DND-41 (cell line): ENCODE data around the gene RASGRF1.

Experiments
- ATAC-seq: fragments of 200-7000 bp; cut with Tn5 transposase; 3 replicates; pipeline ENCODE4 v1.9.1; 2021; ENCODE audit warnings: low read depth; ENCODE audit not compliant: insufficient read depth
- DNase-seq: peaks from one replicate; pipeline ENCODE4 v3.0.0-alpha.2; 2020
- H2AFZ ChIP-seq: 2 replicates; pipeline ENCODE4 v1.6.0; 2012; ENCODE audit warnings: low read depth, low read length
- H3K27ac ChIP-seq: 2 replicates; pipeline ENCODE4 v1.5.1; 2012; ENCODE audit warnings: low read length, inconsistent platforms
- H3K27me3 ChIP-seq: fragments of 200-600 bp; sonication (generic); 2 replicates; pipeline ENCODE4 v1.6.0; 2012; ENCODE audit warnings: low read length, mild to moderate bottlenecking, inconsistent platforms; ENCODE audit not compliant: insufficient read depth, poor library complexity
- H3K36me3 ChIP-seq: 2 replicates; pipeline ENCODE4 v1.5.1; 2012; ENCODE audit warnings: low read length, inconsistent platforms; ENCODE audit not compliant: insufficient read depth
- H3K4me1 ChIP-seq: 2 replicates; pipeline ENCODE4 v1.5.1; 2012; ENCODE audit warnings: mild to moderate bottlenecking, low read length; ENCODE audit not compliant: insufficient read depth
- H3K4me2 ChIP-seq: 2 replicates; pipeline ENCODE4 v1.6.0; 2012; ENCODE audit warnings: mild to moderate bottlenecking, moderate library complexity, low read length, inconsistent platforms; ENCODE audit not compliant: insufficient read depth
- H3K4me3 ChIP-seq, 2 experiments: fragments of 200-600 bp in 1 of 2; shearing (Covaris generic) in 1 of 2; 2 replicates each; pipeline ENCODE4 v1.5.1; 2012 to 2016; ENCODE audit warnings: inconsistent platforms in 2 of 2, low read length in 2 of 2, mild to moderate bottlenecking in 2 of 2, low read depth in 1 of 2, moderate library complexity in 1 of 2
- H3K79me2 ChIP-seq: 2 replicates; pipeline ENCODE4 v1.6.0; 2012; ENCODE audit warnings: low read length, inconsistent platforms; ENCODE audit not compliant: insufficient read depth
- H3K9ac ChIP-seq: 2 replicates; pipeline ENCODE4 v1.6.0; 2012; ENCODE audit warnings: low read depth, mild to moderate bottlenecking, inconsistent platforms, low read length, moderate library complexity
- H3K9me3 ChIP-seq: 2 replicates; pipeline ENCODE4 v1.5.1; 2012; ENCODE audit warnings: low read length, moderate library complexity, mild to moderate bottlenecking, inconsistent platforms; ENCODE audit not compliant: insufficient read depth, severe bottlenecking
- H4K20me1 ChIP-seq: 2 replicates; pipeline ENCODE4 v1.6.0; 2012; ENCODE audit warnings: low read length; ENCODE audit not compliant: insufficient read depth
- CTCF ChIP-seq: IDR thresholded peaks from 2 replicates; pipeline ENCODE4 v1.5.1; 2012; ENCODE audit warnings: borderline replicate concordance, low read length, moderate library complexity, mild to moderate bottlenecking; ENCODE audit not compliant: poor library complexity, severe bottlenecking; ENCODE audit errors: extremely low read depth
- EZH2 ChIP-seq: IDR thresholded peaks from 3 replicates; pipeline ENCODE4 v1.6.1; 2012; ENCODE audit warnings: borderline replicate concordance, low read depth, mild to moderate bottlenecking, moderate library complexity, low read length, inconsistent platforms; ENCODE audit not compliant: severe bottlenecking

The RASGRF1 gene

GRCh38 chr15:79016527-79017170 lies 73.9 kb downstream of the RASGRF1 start:
- no peak for ATAC-seq
- Histone ChIP-seq H3K4me2 (no peak overlapping the region), H3K79me2 (no peaks in the 10 kb centered on the region), H3K27ac (no peak overlapping the region), H3K36me3 (no peaks in the 10 kb centered on the region), H2AFZ (no peak overlapping the region), H3K9me3 (no peaks in the 10 kb centered on the region), H4K20me1 (no peaks in the 10 kb centered on the region), H3K9ac (no peak overlapping the region), H3K4me1 (no peaks in the 10 kb centered on the region), H3K27me3 (no peaks in the 10 kb centered on the region), H3K4me3 (no peak overlapping the region)
- no peak for DNase-seq
- TF ChIP-seq CTCF (no peak), EZH2 (no peak)

GRCh38 chr15:79015416-79015815 lies 75.2 kb downstream of the RASGRF1 start:
- no peak for TF ChIP-seq CTCF
- TF ChIP-seq EZH2, result no peak
- H2AFZ ChIP-seq, result no peak overlapping the region
- no peaks in the 10 kb centered on the region for H3K36me3 ChIP-seq
- no peaks in the 10 kb centered on the region for H3K4me1 ChIP-seq
- no peaks in the 10 kb centered on the region for H3K27me3 ChIP-seq
- H3K4me3 ChIP-seq, result no peak overlapping the region
- no peaks in the 10 kb centered on the region for H3K9me3 ChIP-seq
- H3K4me2 ChIP-seq, result no peak overlapping the region
- no peak overlapping the region for H3K9ac ChIP-seq
- no peaks in the 10 kb centered on the region for H3K79me2 ChIP-seq
- ATAC-seq, result no peak
- no peak overlapping the region for H3K27ac ChIP-seq
- H4K20me1 ChIP-seq, result no peaks in the 10 kb centered on the region
- no peak for DNase-seq

- ATAC-seq (no peak), DNase-seq (no peak)
- Histone ChIP-seq H4K20me1 (no peaks in the 10 kb centered on the region), H3K36me3 (no peaks in the 10 kb centered on the region), H3K4me3 (no peak overlapping the region), H3K27ac (no peak overlapping the region), H3K4me1 (peaks cover under 1% of the 10 kb centered on the region; the same call in 1 of the 2 replicates), H3K79me2 (no peaks in the 10 kb centered on the region), H2AFZ (no peak overlapping the region), H3K9ac (no peak overlapping the region), H3K4me2 (no peak overlapping the region), H3K9me3 (no peaks in the 10 kb centered on the region), H3K27me3 (no peaks in the 10 kb centered on the region)
- TF ChIP-seq EZH2, result no peak
- TF ChIP-seq CTCF, result no peak
Measured at GRCh38 chr15:79010278-79010677, 80.3 kb downstream of the RASGRF1 start.

GRCh38 chr15:79009379-79009778 lies 81.2 kb downstream of the RASGRF1 start:
- no peak for DNase-seq
- H3K9ac ChIP-seq, result no peak overlapping the region
- no peak for ATAC-seq
- H3K79me2 ChIP-seq, result no peaks in the 10 kb centered on the region
- TF ChIP-seq EZH2 (no peak), CTCF (no peak)
- H3K4me1 ChIP-seq, result peaks cover 10% of the 10 kb centered on the region
- H3K27ac ChIP-seq, result no peak overlapping the region
- H3K9me3 ChIP-seq, result no peaks in the 10 kb centered on the region
- H3K27me3 ChIP-seq, result no peaks in the 10 kb centered on the region
- no peak overlapping the region for H2AFZ ChIP-seq
- no peaks in the 10 kb centered on the region for H4K20me1 ChIP-seq
- H3K36me3 ChIP-seq, result no peaks in the 10 kb centered on the region
- H3K4me2 ChIP-seq, result no peak overlapping the region
- no peak overlapping the region for H3K4me3 ChIP-seq
